Measurements from ENCODE around the gene PDE6G.

Gene PDE6G

DNA sequence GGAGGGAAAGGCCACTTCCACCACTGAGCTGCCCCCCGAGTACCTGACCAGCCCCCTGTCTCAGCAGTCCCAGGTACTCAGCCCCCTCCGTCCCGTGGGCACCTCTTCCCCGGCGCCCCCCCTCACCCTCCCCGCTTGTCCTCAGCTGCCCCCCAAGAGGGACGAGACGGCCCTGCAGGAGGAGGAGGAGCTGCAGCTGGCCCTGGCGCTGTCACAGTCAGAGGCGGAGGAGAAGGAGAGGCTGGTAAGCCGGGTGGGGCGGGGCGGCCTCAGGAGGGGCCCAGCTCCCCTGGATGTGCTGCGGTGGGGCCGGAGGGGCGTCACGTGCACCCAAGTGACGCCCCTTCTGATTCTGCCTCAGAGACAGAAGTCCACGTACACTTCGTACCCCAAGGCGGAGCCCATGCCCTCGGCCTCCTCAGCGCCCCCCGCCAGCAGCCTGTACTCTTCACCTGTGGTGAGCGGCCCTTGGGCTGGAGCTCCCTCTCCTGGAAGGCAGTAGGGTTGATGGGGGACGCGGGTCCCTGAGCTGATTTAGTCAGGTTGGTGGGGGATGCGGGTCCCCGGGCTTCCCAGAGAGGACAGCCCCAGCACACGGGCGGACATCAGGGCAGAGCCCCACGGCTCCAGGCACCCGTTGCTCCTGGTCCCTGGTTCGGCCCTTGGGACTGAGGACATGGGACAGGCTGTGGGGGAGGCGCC is 37.3 kb upstream of the PDE6G start:
- TF ChIP-seq CTCF (IDR thresholded peaks at IDR 0.05; ENCODE audit: low read depth, low read length, missing control alignments): no peak
- no peak for DNase-seq (ENCODE audit: extremely low read depth, low read depth)

GRCh38 chr17:81691608-81692007 is 35.3 kb upstream of the PDE6G start:
- DNase-seq (ENCODE audit: extremely low read depth, low read depth): no peak
- H3K4me3 ChIP-seq (replicated peaks; ENCODE audit: low read depth, low read length): no peak overlapping the region
- TF ChIP-seq CTCF (IDR thresholded peaks at IDR 0.05; ENCODE audit: low read depth, low read length, missing control alignments): no peak

More for the DNA sequence above, 37.3 kb upstream of the PDE6G start:
- H3K4me3 ChIP-seq (replicated peaks; ENCODE audit: low read depth, low read length): no peak overlapping the region

- TF ChIP-seq CTCF (IDR thresholded peaks at IDR 0.05; ENCODE audit: low read depth, low read length, missing control alignments): no peak
- DNase-seq (ENCODE audit: extremely low read depth, low read depth): no peak
Measured at GRCh38 chr17:81691196-81691595, 34.9 kb upstream of the PDE6G start.

GRCh38 chr17:81690549-81690948 is 34.2 kb upstream of the PDE6G start:
- H3K4me3 ChIP-seq (replicated peaks; ENCODE audit: low read depth, low read length): no peak overlapping the region
- TF ChIP-seq CTCF (IDR thresholded peaks at IDR 0.05; ENCODE audit: low read depth, low read length, missing control alignments): no peak
- DNase-seq (ENCODE audit: extremely low read depth, low read depth): no peak

More at GRCh38 chr17:81691196-81691595, 34.9 kb upstream of the PDE6G start:
- no peak overlapping the region for H3K4me3 ChIP-seq (replicated peaks; ENCODE audit: low read depth, low read length)

GRCh38 chr17:81690066-81690465 is 33.7 kb upstream of the PDE6G start:
- no peak for DNase-seq (ENCODE audit: extremely low read depth, low read depth)
- no peak for TF ChIP-seq CTCF (IDR thresholded peaks at IDR 0.05; ENCODE audit: low read depth, low read length, missing control alignments)

DNA sequence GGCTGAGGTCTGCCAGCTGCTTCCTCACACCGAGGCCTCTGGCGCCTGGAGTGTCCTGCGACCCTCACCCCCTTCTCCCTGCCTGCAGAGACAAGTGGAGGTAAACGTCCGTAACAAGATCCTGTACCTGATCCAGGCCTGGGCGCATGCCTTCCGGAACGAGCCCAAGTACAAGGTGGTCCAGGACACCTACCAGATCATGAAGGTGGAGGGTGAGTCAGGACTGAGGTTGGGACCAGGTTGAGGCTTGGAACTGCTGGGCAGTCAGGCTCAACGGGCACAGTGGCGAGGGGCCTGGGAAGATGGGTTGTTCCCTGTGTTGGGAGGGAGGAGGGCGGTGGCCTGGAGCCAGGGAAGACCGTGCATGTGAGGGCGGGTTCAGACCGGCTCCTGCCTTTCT is 32.3 kb upstream of the PDE6G start:
- DNase-seq (ENCODE audit: extremely low read depth, low read depth): no peak
- no peak for TF ChIP-seq CTCF (IDR thresholded peaks at IDR 0.05; ENCODE audit: low read depth, low read length, missing control alignments)
- H3K4me3 ChIP-seq (replicated peaks; ENCODE audit: low read depth, low read length): no peak overlapping the region

More at GRCh38 chr17:81690066-81690465, 33.7 kb upstream of the PDE6G start:
- H3K4me3 ChIP-seq (replicated peaks; ENCODE audit: low read depth, low read length): no peak overlapping the region

All from HFF-Myc (cell line).